HG03460 (cell line): ENCODE data around the gene APC.

ENCODE experiments used
- ATAC-seq: cut with Tn5 transposase; IDR thresholded peaks from one replicate; pipeline ENCODE4 v1.9.1; 2021; ENCODE audit not compliant: unreplicated experiment

APC gene

DNA sequence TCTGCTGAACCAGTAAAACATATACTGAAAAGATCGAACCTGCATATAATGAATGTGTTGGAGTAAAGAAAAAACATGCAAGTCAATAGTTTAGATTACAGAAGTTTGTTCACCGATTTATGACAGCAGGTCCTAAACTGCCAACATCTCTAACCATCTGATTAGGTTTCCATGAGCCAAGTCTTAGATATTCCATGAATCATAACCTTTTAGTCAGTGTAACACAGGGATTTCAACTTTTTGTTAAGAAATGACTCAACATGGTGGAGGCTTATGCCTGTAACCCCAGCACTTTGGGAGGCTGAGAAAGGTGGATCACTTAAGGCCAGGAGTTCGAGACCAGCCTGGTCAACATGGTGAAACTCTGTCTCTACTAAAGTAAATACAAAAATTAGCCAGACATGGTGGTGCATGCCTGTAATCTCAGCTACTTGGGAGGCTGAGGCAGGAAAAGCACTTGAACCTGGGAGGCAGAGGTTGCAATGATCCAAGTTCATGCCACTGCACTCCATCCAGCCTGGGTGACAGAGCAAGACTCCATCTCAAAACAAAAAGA is 38.7 kb downstream of the APC start:
- no peak for ATAC-seq

DNA sequence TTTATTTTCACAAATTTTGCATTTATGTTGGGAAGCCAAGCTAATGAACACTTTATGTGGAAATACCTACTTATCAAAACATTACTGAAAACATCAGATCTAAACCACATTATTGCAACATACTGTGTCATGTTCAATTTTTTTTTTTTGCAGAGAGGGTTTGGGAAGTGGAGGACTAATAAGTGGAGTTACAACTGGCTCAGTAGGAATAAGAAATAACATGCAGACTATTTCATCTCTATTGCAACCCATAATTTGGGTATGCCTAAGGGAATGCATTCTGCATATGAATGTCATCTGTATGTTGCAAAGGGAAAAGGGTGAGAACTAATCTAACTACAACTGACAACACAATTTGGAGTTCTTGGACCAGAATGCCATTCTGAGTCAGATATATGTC is 41.8 kb downstream of the APC start:
- no peak for ATAC-seq

DNA sequence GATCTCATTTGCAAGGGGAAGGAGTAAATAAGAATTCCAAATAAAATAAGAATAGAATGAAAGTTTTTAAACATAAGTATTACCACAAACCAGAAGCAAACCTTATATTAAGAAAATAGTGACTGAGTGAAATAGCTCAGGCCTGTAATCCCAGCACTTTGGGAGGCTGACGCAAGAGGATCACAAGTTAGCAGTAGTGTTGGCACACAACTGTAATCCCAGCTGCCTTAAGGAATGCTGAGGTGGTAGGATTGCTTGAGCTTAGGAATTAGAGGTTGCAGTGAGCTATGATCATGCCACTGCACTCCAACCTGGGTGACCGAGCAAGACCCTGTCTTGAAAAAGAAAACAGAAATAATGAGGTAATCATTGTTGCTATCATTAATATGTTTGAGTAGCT is 47.0 kb downstream of the APC start:
- ATAC-seq = no peak

DNA sequence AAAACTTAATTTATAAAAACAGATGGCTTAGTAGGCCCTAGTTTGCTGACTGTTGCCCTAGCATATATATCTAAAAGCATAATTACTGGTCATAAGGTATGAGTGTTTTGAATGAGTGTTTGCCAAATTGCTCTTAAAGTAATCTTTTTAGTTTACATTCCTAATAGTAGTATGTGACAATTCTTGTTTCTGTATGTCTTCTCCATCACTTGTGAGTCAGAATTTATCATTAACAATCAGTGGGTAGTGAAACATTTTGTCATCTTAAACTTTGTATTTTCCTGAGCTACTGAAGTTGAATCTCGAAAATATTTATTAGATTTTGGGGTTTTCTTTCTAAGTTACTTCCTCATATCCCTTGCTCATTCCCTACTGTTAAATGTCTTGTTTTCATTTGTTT is 49.6 kb downstream of the APC start:
- ATAC-seq = no peak

- no peak for ATAC-seq
These were observed 50.2 kb downstream of the APC start for GRCh38 chr5:112787896-112788295.

DNA sequence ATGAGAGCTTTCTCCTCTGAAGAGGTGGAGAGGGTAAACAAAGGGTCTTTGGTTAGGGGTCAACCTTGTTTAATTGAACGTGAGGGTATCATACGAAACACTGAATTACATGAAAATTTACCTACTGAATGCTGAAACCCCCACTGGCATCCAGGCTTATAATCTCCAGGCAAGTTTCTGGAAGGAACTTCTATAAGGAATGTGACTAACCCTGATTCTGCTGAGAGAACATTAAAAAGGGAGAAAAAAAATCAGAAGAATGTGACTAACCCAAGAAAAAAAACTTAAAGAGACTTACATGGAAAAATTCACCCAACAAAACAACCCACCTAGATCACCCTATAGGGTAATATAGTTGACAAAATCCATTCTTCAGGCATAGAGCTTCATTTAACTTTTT is 55.5 kb downstream of the APC start:
- no peak for ATAC-seq

- no peak for ATAC-seq
These were observed 56.7 kb downstream of the APC start for GRCh38 chr5:112794410-112794809.

DNA sequence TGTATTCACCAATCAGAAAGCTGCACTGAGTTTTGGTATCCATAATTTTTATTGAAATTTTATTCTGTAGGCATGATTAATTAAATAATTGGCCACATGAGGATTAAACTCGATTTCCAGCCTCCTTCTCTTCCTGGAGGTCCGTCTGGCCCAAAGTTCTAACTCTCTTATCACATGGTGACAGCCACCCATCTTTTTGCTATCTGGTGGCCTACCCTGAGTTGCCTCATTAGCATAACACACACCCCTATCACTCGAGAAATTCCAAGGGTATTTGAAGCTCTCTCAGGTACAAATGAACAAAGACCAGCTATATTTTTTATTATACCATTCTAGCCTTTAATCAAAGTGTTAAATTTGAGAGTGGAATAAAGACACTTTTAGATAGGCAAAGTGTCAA is 57.7 kb downstream of the APC start:
- ATAC-seq = no peak

- ATAC-seq = no peak
These were observed 58.4 kb downstream of the APC start for GRCh38 chr5:112795944-112796678.

- ATAC-seq = no peak
These were observed 62.0 kb downstream of the APC start for GRCh38 chr5:112799661-112800060.

- ATAC-seq = no peak
These were observed 63.2 kb downstream of the APC start for GRCh38 chr5:112800891-112801290.

- ATAC-seq = no peak
These were observed 73.3 kb downstream of the APC start for GRCh38 chr5:112811023-112811422.

DNA sequence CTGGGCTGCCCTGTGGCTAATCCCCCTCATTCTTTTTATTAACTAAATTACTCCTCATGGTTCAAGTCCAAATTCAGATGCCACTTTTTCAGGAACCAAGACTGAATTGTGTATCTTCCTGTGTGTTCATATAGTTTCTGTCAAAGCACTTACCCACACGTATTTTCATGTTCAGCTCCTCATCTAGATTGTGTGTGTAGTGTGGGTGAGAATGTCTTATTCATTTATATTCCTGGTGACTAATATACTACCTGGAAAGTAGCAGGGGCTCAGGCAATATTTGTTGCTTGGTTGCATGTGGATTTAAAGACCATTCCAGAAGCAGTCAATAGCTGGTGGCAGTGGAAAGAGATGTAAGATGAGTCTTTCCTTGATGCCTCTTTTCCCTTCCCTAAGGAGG is 74.9 kb downstream of the APC start:
- ATAC-seq = no peak

GRCh38 chr5:112820246-112820645 is 82.6 kb downstream of the APC start:
- ATAC-seq = no peak

- ATAC-seq = no peak
These were observed 84.8 kb downstream of the APC start for GRCh38 chr5:112822456-112822855.

- no peak for ATAC-seq
These were observed 85.5 kb downstream of the APC start for GRCh38 chr5:112823181-112823580.

DNA sequence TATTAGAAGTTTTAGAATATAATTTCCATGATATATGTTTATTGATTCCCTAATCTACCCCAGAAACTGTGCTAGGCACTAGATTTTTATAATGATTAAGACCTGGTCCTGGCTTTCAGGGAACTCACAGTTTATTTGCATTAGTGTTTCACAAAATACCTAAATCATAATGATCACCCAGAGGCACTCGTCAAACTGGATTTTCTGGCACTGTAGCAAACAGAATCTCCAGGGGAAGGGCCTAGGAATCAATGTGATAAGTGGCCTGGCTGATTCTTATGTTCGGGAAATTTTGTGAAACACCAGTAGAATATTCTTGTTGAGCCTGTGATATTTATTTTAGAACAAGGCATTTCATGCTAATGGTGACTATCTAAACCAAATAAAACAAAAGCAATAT is 86.0 kb downstream of the APC start:
- no peak for ATAC-seq

DNA sequence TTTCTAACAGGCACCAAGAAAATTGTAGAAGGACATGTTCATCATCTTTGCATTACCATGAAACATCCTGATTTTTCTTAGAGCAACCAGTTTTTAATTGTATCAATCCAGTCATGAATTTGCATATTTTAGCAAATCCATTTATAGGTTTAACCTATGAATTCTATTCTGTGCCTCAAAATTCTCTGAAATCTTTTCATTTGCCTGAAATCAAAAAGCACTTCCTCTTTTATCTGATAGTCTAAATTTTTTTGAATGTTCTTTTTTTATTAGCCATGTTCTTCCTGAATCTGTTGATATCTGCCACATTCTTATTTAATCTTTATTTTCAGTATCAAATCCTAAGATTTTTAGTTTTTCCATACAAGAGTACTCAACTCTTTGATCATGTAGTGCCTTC is 86.5 kb downstream of the APC start:
- no peak for ATAC-seq

DNA sequence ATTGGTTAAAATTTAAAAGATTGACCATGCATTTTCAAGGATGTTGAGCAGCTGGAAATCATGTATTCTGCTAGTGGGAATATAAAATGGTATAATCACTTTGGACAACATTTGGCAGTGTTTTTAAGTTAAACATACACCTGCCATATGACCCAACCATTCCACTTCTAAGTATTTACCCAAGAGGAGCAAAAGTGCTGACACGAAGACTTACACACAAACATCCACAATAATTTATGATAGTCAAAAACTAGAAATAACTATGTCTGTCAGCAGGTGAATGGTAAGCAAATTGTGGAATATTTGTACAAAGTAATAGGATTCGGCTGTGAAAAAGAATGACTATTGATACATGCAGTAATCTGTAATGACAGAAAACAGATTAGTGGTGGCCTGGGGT is 92.7 kb downstream of the APC start:
- ATAC-seq = no peak

- no peak for ATAC-seq
These were observed 96.3 kb downstream of the APC start for GRCh38 chr5:112833971-112834370.

- ATAC-seq = no peak
These were observed 106.8 kb downstream of the APC start for GRCh38 chr5:112844489-112844888.

DNA sequence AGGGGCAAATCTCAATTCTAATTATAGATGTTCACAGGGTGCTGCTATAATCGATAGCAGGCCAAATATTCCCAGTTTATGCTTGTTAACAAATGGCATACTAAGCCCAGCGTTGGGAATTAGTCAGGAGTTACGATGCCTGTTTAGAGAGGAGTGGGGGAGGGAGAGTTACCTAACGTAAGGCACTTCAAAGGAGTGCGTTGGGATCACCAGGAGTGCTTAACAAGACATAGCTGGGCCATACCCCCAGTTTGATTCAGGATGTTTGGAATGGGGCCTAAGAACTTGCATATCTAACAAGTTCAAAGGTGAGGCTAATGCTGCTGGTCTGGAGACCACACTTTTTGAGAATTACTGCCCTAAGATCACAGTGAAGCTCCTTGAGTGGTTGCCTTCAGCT is 108.9 kb downstream of the APC start:
- ATAC-seq = no peak

DNA sequence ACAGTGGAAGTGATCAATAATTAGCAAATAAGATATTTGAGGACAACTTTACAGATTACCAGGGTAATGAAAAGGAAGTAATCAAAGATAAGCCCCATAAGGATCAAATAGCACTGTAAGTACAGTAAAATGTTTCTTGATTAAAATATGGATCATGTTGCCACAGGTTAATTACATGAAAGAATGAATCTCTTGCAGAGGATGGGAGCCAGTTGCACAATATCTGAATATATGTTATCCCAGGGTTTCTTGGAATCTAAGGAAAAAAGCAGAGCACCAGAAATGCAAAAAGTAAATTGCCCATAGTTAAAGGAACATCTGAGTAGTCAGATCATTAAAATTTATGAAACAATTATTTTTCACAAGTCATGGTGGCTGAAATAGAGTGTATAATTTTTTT is 109.6 kb downstream of the APC start:
- no peak for ATAC-seq
